Endothelial cell of umbilical vein (primary cell): Measurements from ENCODE around the gene CEP95. TPM values are rescaled to one million over a fixed set of nuclear protein-coding genes. Genes with fewer than 3 reads are reported as not detected.

Experiments used
- BruUV-seq: library from RNA; stranded (reverse); fragments of 400-500 nt; replicated peaks from 2 replicates; lab custom pipeline; 2021; lab: Mats Ljungman, UMichigan
- CTCF ChIA-PET: fragments of 300-600, 350-600 bp; sonication (Branson Sonifier 250); formaldehyde crosslinking; loops from one replicate; lab custom pipeline; 2021; ENCODE audit warnings: antibody characterized with exemption, inconsistent platforms; lab: Charles Lee
- POLR2A ChIA-PET: fragments of 300-600, 350-600 bp; sonication (Branson Sonifier 250); formaldehyde crosslinking; loops from one replicate; lab custom pipeline; 2021; ENCODE audit warnings: antibody characterized with exemption, inconsistent platforms; lab: Charles Lee
- DNase-seq: peaks from one replicate; pipeline ENCODE4 v3.0.0-alpha.2; 2011; ENCODE audit warnings: low read depth, low spot score
- FAIRE-seq: peaks from 2 replicates; lab custom pipeline; 2011; peaks lifted over from hg19 to GRCh38; lab: Jason Lieb, UNC
- H2AFZ ChIP-seq: 2 replicates; pipeline ENCODE4 v1.6.0; 2012; ENCODE audit warnings: low read depth, low read length, control low read depth, inconsistent platforms
- H3K27ac ChIP-seq: 2 replicates; pipeline ENCODE4 v1.5.1; 2011; ENCODE audit warnings: low read depth, mild to moderate bottlenecking, control low read depth, low read length, moderate library complexity; ENCODE audit not compliant: insufficient read depth
- H3K27me3 ChIP-seq, 2 experiments: 2 replicates each; pipeline versions ENCODE4 v1.6.0 to v1.6.1; 2011; ENCODE audit warnings: low read length in 2 of 2, mixed read lengths in 1 of 2; ENCODE audit not compliant: control insufficient read depth in 2 of 2, insufficient read depth in 2 of 2
- H3K36me3 ChIP-seq, 2 experiments: 2 replicates in 1 of 2; 3 replicates in 1 of 2; pipeline ENCODE4 v1.5.1; 2011; ENCODE audit warnings: low read length in 2 of 2, mild to moderate bottlenecking in 1 of 2, moderate library complexity in 1 of 2; ENCODE audit not compliant: control insufficient read depth in 2 of 2, insufficient read depth in 2 of 2; ENCODE audit errors: extremely low read depth in 1 of 2
- H3K4me1 ChIP-seq: 3 replicates; pipeline ENCODE4 v1.5.1; 2011; ENCODE audit warnings: mild to moderate bottlenecking, low read length; ENCODE audit not compliant: control insufficient read depth, insufficient read depth; ENCODE audit errors: extremely low read depth
- H3K4me2 ChIP-seq: 2 replicates; pipeline ENCODE4 v1.6.1; 2011; ENCODE audit warnings: low read length, control low read depth, mixed read lengths; ENCODE audit not compliant: insufficient read depth
- H3K4me3 ChIP-seq, 3 experiments: fragments of 200-600 bp in 1 of 3; sonication (generic), shearing (Covaris generic) in 1 of 3; replicated peaks in 1 of 3; 2 replicates each; pipeline ENCODE4 v1.5.1; 2011 to 2016; ENCODE audit warnings: control low read depth in 3 of 3, low read length in 3 of 3, mild to moderate bottlenecking in 2 of 3, inconsistent platforms in 1 of 3, low read depth in 1 of 3, moderate library complexity in 1 of 3; ENCODE audit not compliant: insufficient read depth in 1 of 3
- H3K79me2 ChIP-seq: 2 replicates; pipeline ENCODE4 v1.6.0; 2012; ENCODE audit warnings: low read length, inconsistent platforms; ENCODE audit not compliant: control insufficient read depth, insufficient read depth
- H3K9ac ChIP-seq: replicated peaks from 2 replicates; pipeline ENCODE3; 2011; ENCODE audit warnings: low read length, control low read depth; ENCODE audit not compliant: insufficient read depth; ENCODE audit errors: extremely low read depth
- H3K9me1 ChIP-seq: replicated peaks from 3 replicates; pipeline ENCODE4 v1.6.0; 2011; ENCODE audit warnings: mild to moderate bottlenecking, low read length; ENCODE audit not compliant: control insufficient read depth, insufficient read depth; ENCODE audit errors: extremely low read depth
- H3K9me3 ChIP-seq: replicated peaks from 2 replicates; pipeline ENCODE4 v1.5.1; 2012; ENCODE audit warnings: low read length, inconsistent platforms; ENCODE audit not compliant: control insufficient read depth, insufficient read depth
- H4K20me1 ChIP-seq: replicated peaks from 2 replicates; pipeline ENCODE3; 2011; ENCODE audit warnings: mild to moderate bottlenecking, low read length; ENCODE audit not compliant: control insufficient read depth, insufficient read depth; ENCODE audit errors: extremely low read depth
- EZH2 ChIP-seq: IDR thresholded peaks from 2 replicates; pipeline ENCODE4 v1.6.1; 2012; ENCODE audit warnings: borderline replicate concordance, low read depth, mild to moderate bottlenecking, moderate library complexity, low read length, inconsistent platforms; ENCODE audit not compliant: severe bottlenecking
- FOS ChIP-seq: IDR thresholded peaks from 2 replicates; pipeline ENCODE4 v1.6.1; 2011; ENCODE audit warnings: mild to moderate bottlenecking, low read length, moderate library complexity, borderline replicate concordance; ENCODE audit not compliant: insufficient read depth
- GATA2 ChIP-seq: IDR thresholded peaks from 2 replicates; pipeline ENCODE4 v1.7.0; 2011; ENCODE audit warnings: low read depth, mild to moderate bottlenecking, moderate library complexity, mixed read lengths, low read length; ENCODE audit not compliant: insufficient read length, insufficient read depth
- JUN ChIP-seq: IDR thresholded peaks from 2 replicates; pipeline ENCODE4 v1.6.1; 2011; ENCODE audit warnings: borderline replicate concordance, low read depth; ENCODE audit not compliant: insufficient read length, insufficient read depth
- MYC ChIP-seq: IDR thresholded peaks from one replicate; pipeline ENCODE4 v1.6.1; 2011; ENCODE audit warnings: mild to moderate bottlenecking, low read depth, low read length
- POLR2A ChIP-seq: IDR thresholded peaks from 2 replicates; pipeline ENCODE4 v1.6.1; 2012; ENCODE audit warnings: low read depth, mild to moderate bottlenecking, control low read depth, low read length
- POLR2AphosphoS5 ChIP-seq: IDR thresholded peaks from 2 replicates; pipeline ENCODE4 v1.6.1; 2012; ENCODE audit warnings: low read depth, mild to moderate bottlenecking, control low read depth, low read length, moderate library complexity; ENCODE audit not compliant: insufficient read depth
- dilution Hi-C: fragments of 300-500 bp; cut with MboI; formaldehyde crosslinking; loops from one replicate; pipeline ENCODE4 v1.15.0; 2019; ENCODE audit warnings: low sequenced_read_pairs; ENCODE audit not compliant: extremely low pct_ligation_motif_present
- intact Hi-C: fragments of 100-400 bp; cut with micrococcal nuclease; formaldehyde crosslinking; loops from one replicate; pipeline ENCODE4 v1.10.0; 2022
- polyA plus RNA-seq, 4 experiments: library from polyadenylated mRNA; depleted of rRNA in 3 of 4; stranded (reverse) in 3 of 4; unstranded in 1 of 4; fragments of >200 nt; gene quantifications; 2 replicates each; pipeline versions ENCODE4 v1.2.1 to v1.2.3, GENCODE V29; 2011 to 2012; ENCODE audit warnings: missing spikeins in 1 of 4
- total RNA-seq: library from RNA; stranded (reverse); gene quantifications from 2 replicates; pipeline ENCODE4 v1.2.3, GENCODE V29; 2021
- TF ChIP-seq, protein P1 (sequence below): IDR thresholded peaks from 2 replicates; pipeline ENCODE4 v1.6.1; 2011; ENCODE audit not compliant: insufficient read depth, insufficient read length
- TF ChIP-seq, protein P2 (sequence below), 2 donors: IDR thresholded peaks; 1 replicate in 1 of 2; 2 replicates in 1 of 2; pipeline ENCODE4 v1.5.1; 2011; ENCODE audit warnings: low read length in 2 of 2, mild to moderate bottlenecking in 2 of 2, moderate library complexity in 2 of 2, control low read depth in 1 of 2, inconsistent platforms in 1 of 2, low read depth in 1 of 2; ENCODE audit not compliant: insufficient read depth in 1 of 2; ENCODE audit errors: extremely low read depth in 1 of 2

The CEP95 gene
- total and polyA plus RNA-seq, 2 donors (not counting 3 experiments of a cell fraction or from before 2014, with no cell fraction given) = 14.1 to 35.5 TPM

DNA sequence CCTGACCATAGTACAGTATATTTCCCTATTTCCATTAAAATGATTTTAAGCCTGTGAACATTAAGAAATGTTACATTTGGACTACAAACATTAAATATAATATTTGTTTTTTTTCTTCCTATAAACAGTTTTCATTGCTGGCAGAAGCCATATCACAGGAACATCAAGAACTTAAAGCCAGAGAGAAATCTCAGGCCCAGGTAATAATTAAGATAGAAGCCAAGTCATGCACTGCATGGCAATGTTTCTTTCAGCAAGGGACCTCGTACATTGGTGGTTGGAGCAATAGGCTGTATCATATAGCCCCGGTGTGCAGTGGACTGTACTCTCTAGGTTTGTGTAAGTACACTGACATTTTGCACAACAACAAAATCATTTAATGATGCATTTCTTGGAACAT, 30.1 kb downstream of the CEP95 start:
- H3K79me2 ChIP-seq = no peaks in the 10 kb centered on the region
- H3K9me3 ChIP-seq = no peaks in the 10 kb centered on the region
- CTCF ChIA-PET = no interaction called here
- H3K36me3 ChIP-seq = peaks cover 32 to 33% of the 10 kb centered on the region in 2 experiments
- dilution Hi-C loops = no loop called here
- no peaks in the 10 kb centered on the region for H3K4me1 ChIP-seq
- intact Hi-C loops = no loop called here
- H3K9ac ChIP-seq = no peak overlapping the region
- no TSS peak for BruUV-seq
- no peak overlapping the region for H3K27ac ChIP-seq
- POLR2A ChIA-PET = no interaction called here
- no peaks in the 10 kb centered on the region for H3K9me1 ChIP-seq
- no peaks in the 10 kb centered on the region for H3K27me3 ChIP-seq
- TF ChIP-seq, protein P1, sequence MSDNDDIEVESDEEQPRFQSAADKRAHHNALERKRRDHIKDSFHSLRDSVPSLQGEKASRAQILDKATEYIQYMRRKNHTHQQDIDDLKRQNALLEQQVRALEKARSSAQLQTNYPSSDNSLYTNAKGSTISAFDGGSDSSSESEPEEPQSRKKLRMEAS = no peak
- TF ChIP-seq POLR2AphosphoS5 = no peak
- TF ChIP-seq POLR2A = no peak
- TF ChIP-seq, protein P2, sequence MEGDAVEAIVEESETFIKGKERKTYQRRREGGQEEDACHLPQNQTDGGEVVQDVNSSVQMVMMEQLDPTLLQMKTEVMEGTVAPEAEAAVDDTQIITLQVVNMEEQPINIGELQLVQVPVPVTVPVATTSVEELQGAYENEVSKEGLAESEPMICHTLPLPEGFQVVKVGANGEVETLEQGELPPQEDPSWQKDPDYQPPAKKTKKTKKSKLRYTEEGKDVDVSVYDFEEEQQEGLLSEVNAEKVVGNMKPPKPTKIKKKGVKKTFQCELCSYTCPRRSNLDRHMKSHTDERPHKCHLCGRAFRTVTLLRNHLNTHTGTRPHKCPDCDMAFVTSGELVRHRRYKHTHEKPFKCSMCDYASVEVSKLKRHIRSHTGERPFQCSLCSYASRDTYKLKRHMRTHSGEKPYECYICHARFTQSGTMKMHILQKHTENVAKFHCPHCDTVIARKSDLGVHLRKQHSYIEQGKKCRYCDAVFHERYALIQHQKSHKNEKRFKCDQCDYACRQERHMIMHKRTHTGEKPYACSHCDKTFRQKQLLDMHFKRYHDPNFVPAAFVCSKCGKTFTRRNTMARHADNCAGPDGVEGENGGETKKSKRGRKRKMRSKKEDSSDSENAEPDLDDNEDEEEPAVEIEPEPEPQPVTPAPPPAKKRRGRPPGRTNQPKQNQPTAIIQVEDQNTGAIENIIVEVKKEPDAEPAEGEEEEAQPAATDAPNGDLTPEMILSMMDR (IDR thresholded peaks at IDR 0.05; ENCODE audit: extremely low read depth in 1 of 2, insufficient read depth in 1 of 2, low read depth in 1 of 2, low read length in 2 of 2) = no peak
- TF ChIP-seq GATA2 = no peak
- no peak for TF ChIP-seq FOS
- TF ChIP-seq MYC = no peak
- TF ChIP-seq EZH2 = no peak
- no peak for TF ChIP-seq JUN
- no peak overlapping the region for H3K4me3 ChIP-seq
- no peak overlapping the region for H3K4me2 ChIP-seq
- no peak overlapping the region for H2AFZ ChIP-seq
- FAIRE-seq = no peak
- DNase-seq = no peak
- H4K20me1 ChIP-seq = no peaks in the 10 kb centered on the region
